Measurements from ENCODE around the gene IL21R. TPM values are rescaled to one million over a fixed set of nuclear protein-coding genes. Genes with fewer than 3 reads are reported as not detected.

IL21R gene
- total RNA-seq, 1 donor = 0.43 TPM

DNA sequence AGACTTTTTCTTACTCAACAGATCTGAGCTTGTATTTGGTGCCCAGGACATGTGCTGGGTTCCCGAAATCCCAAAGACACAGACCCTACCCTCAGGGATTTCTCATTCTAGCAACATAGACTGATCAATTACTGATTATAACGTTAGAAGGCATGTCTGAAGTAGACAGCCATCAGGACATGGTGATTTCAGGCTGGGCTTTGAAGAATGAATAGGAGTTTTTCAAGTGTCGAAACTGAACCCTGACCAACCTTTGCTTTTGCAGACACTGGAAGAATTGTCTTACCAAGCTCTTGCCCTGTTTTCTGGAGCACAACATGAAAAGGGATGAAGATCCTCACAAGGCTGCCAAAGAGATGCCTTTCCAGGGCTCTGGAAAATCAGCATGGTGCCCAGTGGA lies 40.0 kb upstream of the IL21R start:
- TF ChIP-seq, protein P1, sequence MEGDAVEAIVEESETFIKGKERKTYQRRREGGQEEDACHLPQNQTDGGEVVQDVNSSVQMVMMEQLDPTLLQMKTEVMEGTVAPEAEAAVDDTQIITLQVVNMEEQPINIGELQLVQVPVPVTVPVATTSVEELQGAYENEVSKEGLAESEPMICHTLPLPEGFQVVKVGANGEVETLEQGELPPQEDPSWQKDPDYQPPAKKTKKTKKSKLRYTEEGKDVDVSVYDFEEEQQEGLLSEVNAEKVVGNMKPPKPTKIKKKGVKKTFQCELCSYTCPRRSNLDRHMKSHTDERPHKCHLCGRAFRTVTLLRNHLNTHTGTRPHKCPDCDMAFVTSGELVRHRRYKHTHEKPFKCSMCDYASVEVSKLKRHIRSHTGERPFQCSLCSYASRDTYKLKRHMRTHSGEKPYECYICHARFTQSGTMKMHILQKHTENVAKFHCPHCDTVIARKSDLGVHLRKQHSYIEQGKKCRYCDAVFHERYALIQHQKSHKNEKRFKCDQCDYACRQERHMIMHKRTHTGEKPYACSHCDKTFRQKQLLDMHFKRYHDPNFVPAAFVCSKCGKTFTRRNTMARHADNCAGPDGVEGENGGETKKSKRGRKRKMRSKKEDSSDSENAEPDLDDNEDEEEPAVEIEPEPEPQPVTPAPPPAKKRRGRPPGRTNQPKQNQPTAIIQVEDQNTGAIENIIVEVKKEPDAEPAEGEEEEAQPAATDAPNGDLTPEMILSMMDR (IDR thresholded peaks at IDR 0.05; ENCODE audit: insufficient read depth, low read depth, low read length) = no peak
- DNase-seq (ENCODE audit: low read depth) = no peak
- H3K4me3 ChIP-seq (ENCODE audit: low read depth, low read length) = no peak overlapping the region

DNA sequence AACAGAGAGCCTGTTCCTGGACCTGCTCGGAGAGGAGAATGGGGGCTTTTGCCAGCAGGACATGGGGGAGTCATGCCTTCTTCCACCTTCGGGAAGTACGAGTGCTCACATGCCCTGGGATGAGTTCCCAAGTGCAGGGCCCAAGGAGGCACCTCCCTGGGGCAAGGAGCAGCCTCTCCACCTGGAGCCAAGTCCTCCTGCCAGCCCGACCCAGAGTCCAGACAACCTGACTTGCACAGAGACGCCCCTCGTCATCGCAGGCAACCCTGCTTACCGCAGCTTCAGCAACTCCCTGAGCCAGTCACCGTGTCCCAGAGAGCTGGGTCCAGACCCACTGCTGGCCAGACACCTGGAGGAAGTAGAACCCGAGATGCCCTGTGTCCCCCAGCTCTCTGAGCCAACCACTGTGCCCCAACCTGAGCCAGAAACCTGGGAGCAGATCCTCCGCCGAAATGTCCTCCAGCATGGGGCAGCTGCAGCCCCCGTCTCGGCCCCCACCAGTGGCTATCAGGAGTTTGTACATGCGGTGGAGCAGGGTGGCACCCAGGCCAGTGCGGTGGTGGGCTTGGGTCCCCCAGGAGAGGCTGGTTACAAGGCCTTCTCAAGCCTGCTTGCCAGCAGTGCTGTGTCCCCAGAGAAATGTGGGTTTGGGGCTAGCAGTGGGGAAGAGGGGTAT lies 39.3 kb upstream of the IL21R start:
- no peak overlapping the region for H3K4me3 ChIP-seq (ENCODE audit: low read depth, low read length)
- DNase-seq (ENCODE audit: low read depth) = no peak
- TF ChIP-seq, protein P1 (IDR thresholded peaks at IDR 0.05; ENCODE audit: insufficient read depth, low read depth, low read length) = no peak

DNA sequence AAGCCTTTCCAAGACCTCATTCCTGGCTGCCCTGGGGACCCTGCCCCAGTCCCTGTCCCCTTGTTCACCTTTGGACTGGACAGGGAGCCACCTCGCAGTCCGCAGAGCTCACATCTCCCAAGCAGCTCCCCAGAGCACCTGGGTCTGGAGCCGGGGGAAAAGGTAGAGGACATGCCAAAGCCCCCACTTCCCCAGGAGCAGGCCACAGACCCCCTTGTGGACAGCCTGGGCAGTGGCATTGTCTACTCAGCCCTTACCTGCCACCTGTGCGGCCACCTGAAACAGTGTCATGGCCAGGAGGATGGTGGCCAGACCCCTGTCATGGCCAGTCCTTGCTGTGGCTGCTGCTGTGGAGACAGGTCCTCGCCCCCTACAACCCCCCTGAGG lies 38.7 kb upstream of the IL21R start:
- DNase-seq (ENCODE audit: low read depth) = no peak
- H3K4me3 ChIP-seq (ENCODE audit: low read depth, low read length) = no peak overlapping the region
- TF ChIP-seq, protein P1 (IDR thresholded peaks at IDR 0.05; ENCODE audit: insufficient read depth, low read depth, low read length) = no peak

DNA sequence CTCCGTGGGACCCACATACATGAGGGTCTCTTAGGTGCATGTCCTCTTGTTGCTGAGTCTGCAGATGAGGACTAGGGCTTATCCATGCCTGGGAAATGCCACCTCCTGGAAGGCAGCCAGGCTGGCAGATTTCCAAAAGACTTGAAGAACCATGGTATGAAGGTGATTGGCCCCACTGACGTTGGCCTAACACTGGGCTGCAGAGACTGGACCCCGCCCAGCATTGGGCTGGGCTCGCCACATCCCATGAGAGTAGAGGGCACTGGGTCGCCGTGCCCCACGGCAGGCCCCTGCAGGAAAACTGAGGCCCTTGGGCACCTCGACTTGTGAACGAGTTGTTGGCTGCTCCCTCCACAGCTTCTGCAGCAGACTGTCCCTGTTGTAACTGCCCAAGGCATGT lies 38.2 kb upstream of the IL21R start:
- TF ChIP-seq, protein P1 (IDR thresholded peaks at IDR 0.05; ENCODE audit: insufficient read depth, low read depth, low read length) = no peak
- no peak overlapping the region for H3K4me3 ChIP-seq (ENCODE audit: low read depth, low read length)
- DNase-seq (ENCODE audit: low read depth) = no peak

DNA sequence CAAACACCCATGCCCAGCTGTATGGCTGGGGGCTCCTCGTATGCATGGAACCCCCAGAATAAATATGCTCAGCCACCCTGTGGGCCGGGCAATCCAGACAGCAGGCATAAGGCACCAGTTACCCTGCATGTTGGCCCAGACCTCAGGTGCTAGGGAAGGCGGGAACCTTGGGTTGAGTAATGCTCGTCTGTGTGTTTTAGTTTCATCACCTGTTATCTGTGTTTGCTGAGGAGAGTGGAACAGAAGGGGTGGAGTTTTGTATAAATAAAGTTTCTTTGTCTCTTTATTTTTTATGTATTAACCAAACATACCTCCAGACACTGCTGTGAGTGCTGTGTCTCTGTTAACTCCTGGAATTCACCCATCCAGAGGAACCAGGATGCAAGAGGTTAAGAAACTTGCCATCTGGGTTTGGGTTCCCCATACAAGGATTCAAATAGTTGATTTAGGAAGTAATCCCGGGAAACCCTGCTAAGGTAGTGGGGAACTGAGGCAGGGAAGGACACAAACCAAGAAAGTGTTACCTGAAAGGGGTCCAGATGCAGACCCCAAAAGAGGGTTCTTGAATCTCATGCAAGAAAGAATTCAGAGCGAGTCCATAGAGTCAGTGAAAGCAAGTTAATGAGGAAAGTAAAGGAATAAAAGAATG lies 37.4 kb upstream of the IL21R start:
- DNase-seq (ENCODE audit: low read depth) = no peak
- TF ChIP-seq, protein P1 (IDR thresholded peaks at IDR 0.05; ENCODE audit: insufficient read depth, low read depth, low read length) = no peak
- no peak overlapping the region for H3K4me3 ChIP-seq (ENCODE audit: low read depth, low read length)

DNA sequence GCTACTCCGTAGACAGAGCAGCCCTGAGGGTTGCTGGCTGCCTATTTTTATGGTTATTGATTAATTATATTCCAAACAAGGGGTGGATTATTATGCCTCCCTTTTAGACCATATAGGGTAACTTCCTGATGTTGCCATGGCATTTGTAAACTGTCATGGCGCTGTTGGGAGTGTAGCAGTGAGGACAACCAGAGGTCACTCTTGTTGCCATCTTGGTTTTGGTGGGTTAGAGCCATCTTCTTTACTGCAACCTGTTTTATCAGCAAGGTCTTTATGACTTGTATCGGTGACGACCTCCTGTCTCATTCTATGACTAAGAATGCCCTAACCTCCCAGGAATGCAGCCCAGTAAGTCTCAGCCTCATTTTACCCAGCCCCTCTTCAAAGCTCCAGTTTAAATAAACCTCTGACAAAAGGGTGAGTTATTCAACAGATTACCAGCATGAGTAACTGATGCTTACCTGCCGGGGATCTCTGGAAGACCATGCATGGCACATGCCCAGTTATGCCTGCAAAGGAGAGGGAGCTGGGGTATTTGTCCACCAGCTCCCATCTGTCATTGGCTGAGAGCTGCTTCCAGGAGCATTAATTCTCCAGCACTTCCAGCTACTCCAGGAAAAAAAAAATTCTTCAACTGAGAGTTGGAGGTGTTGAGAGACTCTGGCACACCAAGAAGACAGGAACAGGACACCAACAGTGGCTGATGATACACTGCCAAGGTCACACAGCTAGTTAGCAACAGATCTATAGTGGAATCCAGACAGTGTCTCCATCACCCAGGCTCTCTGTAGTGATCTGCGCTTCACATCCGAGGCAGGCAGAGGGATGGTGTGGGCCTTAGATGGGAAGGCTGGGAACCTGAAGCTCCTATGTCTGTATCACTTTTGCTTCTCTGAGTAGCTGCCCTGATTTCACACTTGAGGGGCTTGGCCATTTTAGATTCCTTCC lies 36.6 kb upstream of the IL21R start:
- TF ChIP-seq, protein P1 (IDR thresholded peaks at IDR 0.05; ENCODE audit: insufficient read depth, low read depth, low read length) = no peak
- H3K4me3 ChIP-seq (ENCODE audit: low read depth, low read length) = no peak overlapping the region
- DNase-seq (ENCODE audit: low read depth) = peak; percentile 26

Measured in fibroblast of villous mesenchyme (primary cell).